Osteocyte (in vitro differentiated cells): ENCODE measurements around the gene DOCK8. TPM values are rescaled to one million over a fixed set of nuclear protein-coding genes. Genes with fewer than 3 reads are reported as not detected.
"Not testable (repeated sequence)": the region's sequence is repeated elsewhere in the genome, so short reads cannot be mapped to it uniquely, and the experiment has no call there.

Source experiments
- DNase-seq: peaks from one replicate; pipeline ENCODE4 v3.0.0; 2021; ENCODE audit warnings: mixed read lengths; ENCODE audit not compliant: unreplicated experiment; ENCODE audit errors: extremely low spot score
- H3K27ac Mint-ChIP-seq: one replicate; pipeline ENCODE4 v1.8.0; 2021; ENCODE audit warnings: mild to moderate bottlenecking, mixed read lengths; ENCODE audit not compliant: unreplicated experiment
- H3K27me3 Mint-ChIP-seq: one replicate; pipeline ENCODE4 v1.8.0; 2021; ENCODE audit warnings: mixed read lengths; ENCODE audit not compliant: unreplicated experiment
- H3K36me3 Mint-ChIP-seq: one replicate; pipeline ENCODE4 v1.8.0; 2021; ENCODE audit warnings: mixed read lengths; ENCODE audit not compliant: unreplicated experiment
- H3K4me1 Mint-ChIP-seq: one replicate; pipeline ENCODE4 v1.8.0; 2021; ENCODE audit warnings: mixed read lengths; ENCODE audit not compliant: unreplicated experiment
- H3K4me3 Mint-ChIP-seq: one replicate; pipeline ENCODE4 v1.8.0; 2021; ENCODE audit warnings: mild to moderate bottlenecking, moderate library complexity, mixed read lengths; ENCODE audit not compliant: unreplicated experiment
- H3K9me3 Mint-ChIP-seq: one replicate; pipeline ENCODE4 v1.8.0; 2021; ENCODE audit warnings: mixed read lengths; ENCODE audit not compliant: unreplicated experiment
- CTCF ChIP-seq: fragments of 200-600 bp; sonication (generic); IDR thresholded peaks from 2 replicates; pipeline ENCODE4 v1.5.0; 2021; ENCODE audit warnings: antibody characterized with exemption, mild to moderate bottlenecking, moderate library complexity
- long read RNA-seq: library from polyadenylated mRNA; unstranded; transcript quantifications from one replicate; pipeline ENCODE4 v2.0.0, GENCODE V29; 2021
- total RNA-seq: library from RNA; stranded (reverse); gene quantifications from 2 replicates; pipeline ENCODE4 v1.2.1, GENCODE V29; 2021

DOCK8 gene
- total RNA-seq, result not detected in 2 replicates
- long read RNA-seq, result 0 reads

DNA sequence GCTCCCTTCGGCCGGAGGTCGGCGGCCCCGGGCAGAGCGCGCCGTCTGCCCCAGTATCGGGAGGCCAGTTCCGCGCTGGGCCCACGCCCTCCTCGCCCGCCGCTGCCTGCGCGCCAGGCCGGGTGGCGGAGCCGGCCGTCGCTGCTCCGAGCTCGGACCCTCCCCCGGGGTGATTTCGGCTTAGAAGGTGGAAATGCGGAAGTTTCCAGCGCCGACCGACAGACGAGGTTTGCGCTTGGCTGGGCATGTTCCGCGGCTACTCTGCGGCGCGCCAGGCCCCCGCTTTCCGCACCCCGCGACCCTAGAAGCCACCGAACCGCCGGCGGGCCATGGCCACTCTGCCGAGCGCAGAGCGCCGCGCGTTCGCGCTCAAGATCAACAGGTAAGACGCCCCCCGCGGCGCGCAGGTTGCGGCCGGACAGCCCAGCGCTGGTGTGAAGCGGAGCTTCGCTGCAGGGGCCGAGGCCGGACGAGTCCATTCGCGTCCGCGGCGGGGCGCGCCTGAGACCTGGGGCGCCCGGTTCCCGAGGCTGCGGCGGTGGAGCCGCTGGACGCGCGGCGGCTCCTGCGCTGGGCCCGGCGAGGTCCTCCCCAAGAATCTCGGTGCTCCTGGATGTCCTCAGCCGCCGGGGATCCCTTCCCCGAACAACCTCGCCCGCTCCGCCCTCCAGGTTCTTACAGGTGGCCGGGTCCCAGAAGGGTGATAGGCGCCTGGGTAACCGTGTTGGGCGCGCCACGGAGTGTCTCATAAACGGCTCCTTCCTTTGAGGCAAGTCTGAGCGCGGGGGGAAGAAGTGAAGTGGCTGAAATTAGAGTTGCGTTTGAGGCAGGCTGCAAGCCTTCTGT, at the start of gene DOCK8:
Gene DOCK8 (plus strand): TSS at position 218 of the 846 bp plus-strand sequence. CDS start 112 bp downstream, at position 330.
- H3K9me3 Mint-ChIP-seq, result no peaks in the 10 kb centered on the region
- H3K4me1 Mint-ChIP-seq, result peaks cover 3% of the 10 kb centered on the region
- no peak within 1 kb of the TSS for H3K27ac Mint-ChIP-seq
- DNase-seq, result no peak
- H3K4me3 Mint-ChIP-seq, result peak within 1 kb of the TSS; percentile 59
- H3K27me3 Mint-ChIP-seq, result peaks cover 33% of the 10 kb centered on the region
- no peaks in the 10 kb centered on the region for H3K36me3 Mint-ChIP-seq
- TF ChIP-seq CTCF, result peak; percentile 25

GRCh38 chr9:169757-170156, 44.9 kb upstream of the DOCK8 start:
- H3K9me3 Mint-ChIP-seq, H3K4me1 Mint-ChIP-seq, H3K27me3 Mint-ChIP-seq, H3K27ac Mint-ChIP-seq, H3K4me3 Mint-ChIP-seq, DNase-seq, H3K36me3 Mint-ChIP-seq: not testable (repeated sequence)

DNA sequence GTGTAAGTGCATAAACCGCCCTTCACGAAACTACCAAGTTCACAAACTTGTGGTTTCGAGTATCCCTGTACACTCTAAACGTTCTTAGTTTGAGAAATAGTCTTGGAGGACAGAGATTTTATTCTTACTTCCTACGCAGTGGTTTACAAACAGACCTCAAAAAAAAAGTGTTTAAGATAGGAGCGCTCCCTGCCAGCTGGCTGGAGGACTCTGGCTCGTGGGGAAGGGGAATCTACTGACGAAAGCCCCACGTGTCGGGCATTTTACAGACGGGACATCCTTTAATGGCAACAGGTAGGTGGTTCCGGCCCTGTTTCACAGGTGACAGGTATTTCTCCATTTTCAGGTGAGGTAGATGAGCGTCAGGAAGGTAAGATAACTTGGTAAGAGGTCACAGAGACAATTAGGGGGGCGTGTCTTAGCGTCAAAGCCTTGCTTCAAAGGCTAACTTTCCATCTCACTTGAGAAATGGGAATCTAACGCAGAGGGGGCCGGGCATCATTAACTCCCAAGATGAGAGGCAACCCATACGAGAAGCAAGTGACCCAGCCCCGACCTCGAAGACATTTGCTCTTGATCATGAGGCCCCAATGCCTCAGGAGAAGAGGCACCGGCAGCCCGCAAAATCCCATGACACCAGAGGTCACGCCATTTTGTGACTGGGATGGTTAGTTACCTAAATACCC, 36.4 kb upstream of the DOCK8 start:
- DNase-seq, H3K4me1 Mint-ChIP-seq, H3K27me3 Mint-ChIP-seq, H3K36me3 Mint-ChIP-seq, H3K9me3 Mint-ChIP-seq: not testable (repeated sequence)
- Mint-ChIP-seq H3K27ac (peak overlapping the region; percentile 66), H3K4me3 (peak overlapping the region; percentile 69)

DNA sequence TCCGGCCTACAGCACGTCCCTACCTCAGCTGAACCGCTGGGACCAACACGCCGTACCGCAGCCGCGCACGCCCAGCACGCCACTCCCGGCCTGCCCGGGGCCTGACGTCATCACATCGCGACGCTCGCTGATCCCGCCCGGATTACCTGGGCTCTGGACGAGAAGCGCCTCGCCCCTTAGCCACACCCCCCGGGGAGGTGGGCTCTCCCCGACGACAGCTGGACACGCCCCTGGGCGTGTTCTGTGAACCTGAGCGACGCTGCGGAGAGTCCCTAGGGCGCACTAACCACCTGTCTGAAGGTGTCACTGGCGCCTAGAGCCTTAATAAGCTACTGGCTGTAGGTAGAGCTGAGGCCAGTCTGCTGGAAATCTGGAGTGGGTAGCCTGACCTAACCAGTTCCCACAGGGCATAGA, 35.7 kb upstream of the DOCK8 start, which contains the start of gene ZNG1A:
Gene ZNG1A (minus strand): TSS at position 87 of the 414 bp plus-strand sequence. CDS start 87 bp downstream, outside the sequence.
- Mint-ChIP-seq H3K27ac (peak within 1 kb of the TSS; percentile 66), H3K4me3 (peak within 1 kb of the TSS; percentile 69)
- not testable (repeated sequence) for H3K4me1 Mint-ChIP-seq, H3K27me3 Mint-ChIP-seq, H3K36me3 Mint-ChIP-seq, DNase-seq, H3K9me3 Mint-ChIP-seq

DNA sequence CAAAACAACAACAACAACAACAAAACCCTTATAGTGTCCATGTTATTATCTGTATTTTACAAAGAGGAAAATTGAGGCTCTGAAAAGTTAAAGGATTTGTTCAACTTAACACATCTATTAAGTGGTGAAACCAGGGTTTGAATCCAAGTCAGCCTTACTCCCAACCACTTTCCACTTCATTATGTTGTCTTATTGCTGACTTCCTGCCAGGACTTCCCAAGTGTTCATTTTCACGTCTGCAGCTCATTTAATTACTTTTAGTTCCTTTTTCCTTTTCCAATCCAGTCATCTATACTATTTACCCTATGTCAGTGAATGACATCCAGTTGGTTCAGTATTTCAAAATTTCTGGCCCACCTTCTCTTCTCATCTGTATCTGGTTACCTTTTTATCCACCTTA, 15.1 kb upstream of the DOCK8 start:
- not testable (repeated sequence) for DNase-seq, H3K4me3 Mint-ChIP-seq, H3K9me3 Mint-ChIP-seq, H3K4me1 Mint-ChIP-seq, H3K27ac Mint-ChIP-seq, H3K27me3 Mint-ChIP-seq, H3K36me3 Mint-ChIP-seq

- peaks cover 9% of the 10 kb centered on the region for H3K27me3 Mint-ChIP-seq
- H3K9me3 Mint-ChIP-seq, result no peaks in the 10 kb centered on the region
- no peaks in the 10 kb centered on the region for H3K36me3 Mint-ChIP-seq
- H3K27ac Mint-ChIP-seq, result no peak overlapping the region
- H3K4me1 Mint-ChIP-seq, result no peaks in the 10 kb centered on the region
- DNase-seq, result no peak
- no peak overlapping the region for H3K4me3 Mint-ChIP-seq
- TF ChIP-seq CTCF, result no peak
Observed at GRCh38 chr9:206481-206880, 8.2 kb upstream of the DOCK8 start.
